NOMO-1 treated with dmso at 0.1 percent for 144 hours (cell line): ENCODE results near the gene RNGTT.
"Not testable (repeated sequence)": the region's sequence is repeated elsewhere in the genome, so short reads cannot be mapped to it uniquely, and the experiment has no call there.

Experiments
- DNase-seq: peaks from one replicate; lab custom pipeline; 2025; ENCODE audit not compliant: unreplicated experiment; lab: John Stamatoyannopoulos, UW

The RNGTT gene

DNA sequence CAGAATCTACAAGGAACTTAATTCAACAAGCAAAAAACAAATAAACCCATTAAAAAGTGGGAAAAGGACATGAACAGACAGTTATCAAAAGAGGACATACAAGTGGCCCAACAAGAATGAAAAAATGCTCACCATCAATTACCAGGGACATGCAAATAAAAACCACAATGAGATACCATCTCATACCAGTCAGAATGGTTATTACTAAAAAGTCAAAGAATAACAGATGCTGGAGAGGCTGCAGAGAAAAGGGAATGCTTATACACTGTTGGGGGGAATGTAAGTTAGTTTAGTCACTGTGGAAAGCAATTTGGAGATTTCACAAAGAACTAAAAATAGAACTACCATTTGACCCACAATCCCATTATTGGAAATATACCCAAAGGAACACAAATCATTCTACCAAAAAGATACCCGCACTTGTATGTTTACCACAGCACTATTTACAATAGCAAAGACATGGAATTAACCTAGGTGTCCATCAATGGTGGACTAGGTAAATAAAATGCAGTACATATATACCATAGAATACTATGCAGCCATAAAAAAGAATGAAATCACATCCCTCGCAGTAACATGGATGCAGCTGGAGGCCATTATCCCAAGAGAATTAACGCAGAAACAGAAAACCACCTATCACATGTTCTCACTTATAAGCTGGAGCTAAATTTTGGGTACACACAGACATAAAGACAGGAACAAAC lies 48.4 kb downstream of the RNGTT start:
- DNase-seq: no peak

DNA sequence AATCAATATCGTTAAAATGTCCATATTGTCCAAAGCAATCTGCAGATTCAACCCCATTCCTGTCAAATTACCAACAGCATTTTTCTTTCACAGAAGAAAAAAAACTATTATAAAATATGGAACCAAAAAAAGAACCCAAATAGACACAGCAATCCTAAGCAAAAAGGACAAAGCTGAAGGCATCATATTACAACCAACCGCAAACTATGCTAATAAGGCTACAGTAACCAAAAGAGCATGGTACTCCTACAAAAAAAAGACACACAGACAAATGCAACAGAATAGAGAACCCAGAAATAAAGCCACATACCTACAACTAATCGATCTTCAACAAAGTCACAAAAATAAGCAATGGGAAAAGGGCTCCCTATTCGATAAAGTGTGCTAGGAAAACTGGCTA lies 49.2 kb downstream of the RNGTT start:
- no peak for DNase-seq

DNA sequence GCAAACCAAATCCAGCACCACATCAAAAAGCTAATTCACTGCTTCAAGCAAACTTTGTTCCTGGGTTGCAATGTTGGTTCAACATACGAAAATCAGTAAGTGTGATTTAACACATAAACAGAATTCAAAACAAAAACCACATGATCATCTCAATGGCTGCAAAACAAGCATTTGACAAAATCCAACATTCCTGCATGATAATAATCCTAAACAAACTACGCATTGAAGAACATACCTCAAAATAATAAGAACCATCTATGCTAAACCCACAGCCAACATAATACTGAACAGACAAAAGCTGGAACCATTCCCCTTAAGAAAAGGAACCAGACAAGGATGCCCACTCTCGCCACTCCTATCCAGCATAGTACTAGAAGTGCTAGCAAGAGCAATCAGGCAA lies 49.9 kb downstream of the RNGTT start:
- DNase-seq: no peak

DNA sequence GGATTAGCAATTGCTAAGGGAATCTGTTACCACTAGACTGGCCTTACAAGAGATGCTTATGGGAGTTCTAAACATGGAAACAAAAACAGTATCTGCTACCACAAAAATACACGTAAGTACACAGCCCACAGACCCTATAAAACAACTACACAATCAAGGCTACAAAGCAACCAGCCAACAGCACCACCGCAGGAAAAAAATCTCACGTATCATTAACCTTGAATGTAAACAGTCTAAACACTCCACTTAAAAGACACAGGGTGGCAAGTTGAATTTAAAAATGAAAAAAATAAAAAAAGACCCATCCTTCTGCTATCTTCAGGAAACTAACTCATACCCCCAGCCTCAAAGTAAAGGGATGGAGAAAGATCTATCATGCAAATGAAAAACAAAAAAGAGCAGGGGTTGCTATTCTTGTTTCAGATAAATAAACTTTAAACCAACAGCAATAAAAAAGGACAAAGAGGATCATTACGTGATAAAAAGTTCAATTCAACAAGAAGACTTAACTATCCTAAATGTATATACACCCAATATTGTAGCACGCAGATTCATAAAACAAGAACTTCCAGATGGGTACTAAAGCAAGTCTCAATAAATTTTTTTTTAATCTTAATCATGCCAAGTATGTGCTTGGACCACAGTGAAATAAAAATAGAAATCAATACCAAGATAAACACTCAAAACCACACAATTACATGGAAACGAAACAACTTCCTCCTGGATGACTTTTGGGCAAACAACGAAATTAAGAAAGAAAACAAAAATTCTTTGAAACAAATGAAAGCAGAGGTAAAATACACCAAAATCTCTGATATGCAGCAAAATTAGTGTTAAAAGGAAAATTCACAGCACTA lies 52.3 kb downstream of the RNGTT start:
- no peak for DNase-seq

DNA sequence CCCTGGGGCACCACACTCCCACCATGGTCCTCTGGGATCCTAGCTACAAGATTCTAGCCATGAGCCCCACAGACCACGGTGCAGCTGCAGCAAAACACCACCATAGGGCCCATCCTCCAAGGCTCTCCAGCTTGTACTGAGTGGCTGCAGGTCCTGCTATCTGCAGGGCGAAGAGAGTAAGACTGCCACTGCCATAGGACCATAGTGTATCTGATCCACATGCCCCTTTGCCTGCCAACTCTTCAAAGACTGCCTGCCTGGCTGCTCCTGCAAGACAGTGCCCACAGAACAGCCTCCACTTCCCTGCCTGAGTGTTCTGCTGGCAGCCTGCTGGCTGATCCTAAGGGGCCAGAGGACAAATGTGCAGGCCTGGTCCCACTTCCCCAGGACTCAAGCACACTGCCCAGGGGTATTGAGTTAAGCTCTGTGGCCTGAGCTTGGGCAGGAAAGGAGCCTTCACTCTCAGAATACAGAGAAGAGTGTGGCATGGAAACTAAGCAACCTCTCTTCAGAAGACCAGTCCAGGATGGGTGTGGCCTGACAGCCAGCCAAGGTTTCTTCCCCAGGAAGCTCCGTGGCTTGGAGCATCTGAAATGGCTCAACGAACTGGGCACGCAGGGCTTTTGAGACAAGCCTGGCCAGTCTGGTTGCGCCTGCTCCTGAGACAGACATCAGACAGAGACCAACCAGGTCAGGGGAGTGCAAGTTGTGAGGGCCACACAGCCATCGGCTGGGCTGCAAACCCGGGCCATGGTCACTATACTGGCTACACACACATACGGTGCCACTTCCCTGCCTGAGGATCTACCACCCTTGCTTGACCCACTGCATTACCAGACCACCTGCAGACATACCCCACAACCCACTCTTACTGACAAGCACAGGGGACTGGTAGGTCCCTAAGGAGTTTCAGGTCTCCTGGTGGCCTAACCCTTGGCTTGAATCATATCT lies 54.5 kb downstream of the RNGTT start:
- DNase-seq: no peak

DNA sequence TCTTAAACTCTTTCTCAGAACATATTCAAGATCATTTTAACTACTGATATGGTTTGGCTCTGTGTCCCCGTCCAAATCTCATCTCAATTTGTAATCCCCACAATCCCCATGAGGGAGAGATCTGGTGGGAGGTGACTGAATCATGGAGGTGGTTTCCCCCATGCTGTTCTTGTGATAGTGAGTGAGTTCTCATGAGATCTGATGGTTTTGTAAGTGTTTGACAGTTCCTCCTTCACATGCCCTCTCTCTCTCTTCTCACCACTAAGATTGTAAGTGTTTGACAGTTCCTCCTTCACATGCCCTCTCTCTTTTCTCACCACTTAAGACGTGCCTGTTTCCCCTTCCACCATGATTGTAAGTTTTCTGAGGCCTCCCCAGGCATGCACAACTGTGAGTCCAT lies 56.3 kb downstream of the RNGTT start:
- not testable (repeated sequence) for DNase-seq

DNA sequence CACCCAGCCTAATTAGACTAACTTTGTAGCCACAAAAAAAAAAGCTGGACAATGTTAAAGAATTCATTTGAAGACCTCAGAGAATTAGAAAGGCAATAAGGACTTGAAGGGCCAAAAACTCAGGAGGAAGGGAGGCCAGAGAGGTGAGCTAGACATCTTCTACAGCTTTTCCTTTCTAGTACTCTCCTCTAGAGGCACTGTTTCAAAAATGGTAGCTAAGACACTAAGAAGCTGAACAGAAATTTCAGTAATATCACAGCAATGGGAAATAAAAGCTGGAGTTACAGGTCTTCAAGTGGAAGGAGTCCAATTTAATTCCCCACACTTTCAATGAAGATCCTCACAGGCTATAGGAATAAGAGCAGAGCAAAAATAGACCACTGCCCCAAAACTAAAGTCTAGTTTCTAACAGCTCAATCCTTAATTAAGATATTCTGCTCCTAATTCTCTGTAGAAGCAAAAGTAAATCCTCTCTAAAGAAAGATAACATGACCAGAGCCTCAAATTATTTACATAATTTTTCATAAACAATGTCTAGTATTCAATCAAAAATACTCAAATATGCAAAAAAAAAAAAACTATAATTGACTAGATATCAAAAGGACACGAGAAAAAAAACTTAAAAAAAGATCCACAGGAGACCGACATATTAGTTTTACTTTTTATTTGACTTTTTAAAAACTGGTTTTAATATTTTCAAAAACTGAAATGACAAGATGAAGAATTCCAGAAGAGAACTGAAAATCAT lies 63.7 kb downstream of the RNGTT start:
- no peak for DNase-seq

DNA sequence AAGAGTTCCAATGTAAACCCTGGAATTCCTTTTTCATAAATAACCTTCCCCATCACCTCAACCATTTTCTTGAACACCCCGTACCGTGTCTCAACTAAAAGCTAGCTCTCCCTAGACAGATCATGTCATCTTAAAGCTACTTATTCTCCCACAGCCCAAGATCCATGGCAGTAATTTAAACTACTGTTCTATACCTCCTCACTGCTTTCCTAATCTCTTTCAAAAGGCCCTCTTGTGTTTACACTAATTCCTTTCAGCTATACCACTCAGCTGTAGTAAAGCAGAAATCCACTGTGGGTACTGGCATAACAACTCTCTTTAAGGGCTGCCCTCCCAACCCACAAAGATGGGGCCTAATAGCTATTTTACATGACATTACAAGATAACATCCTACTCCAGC lies 67.5 kb downstream of the RNGTT start:
- no peak for DNase-seq

DNA sequence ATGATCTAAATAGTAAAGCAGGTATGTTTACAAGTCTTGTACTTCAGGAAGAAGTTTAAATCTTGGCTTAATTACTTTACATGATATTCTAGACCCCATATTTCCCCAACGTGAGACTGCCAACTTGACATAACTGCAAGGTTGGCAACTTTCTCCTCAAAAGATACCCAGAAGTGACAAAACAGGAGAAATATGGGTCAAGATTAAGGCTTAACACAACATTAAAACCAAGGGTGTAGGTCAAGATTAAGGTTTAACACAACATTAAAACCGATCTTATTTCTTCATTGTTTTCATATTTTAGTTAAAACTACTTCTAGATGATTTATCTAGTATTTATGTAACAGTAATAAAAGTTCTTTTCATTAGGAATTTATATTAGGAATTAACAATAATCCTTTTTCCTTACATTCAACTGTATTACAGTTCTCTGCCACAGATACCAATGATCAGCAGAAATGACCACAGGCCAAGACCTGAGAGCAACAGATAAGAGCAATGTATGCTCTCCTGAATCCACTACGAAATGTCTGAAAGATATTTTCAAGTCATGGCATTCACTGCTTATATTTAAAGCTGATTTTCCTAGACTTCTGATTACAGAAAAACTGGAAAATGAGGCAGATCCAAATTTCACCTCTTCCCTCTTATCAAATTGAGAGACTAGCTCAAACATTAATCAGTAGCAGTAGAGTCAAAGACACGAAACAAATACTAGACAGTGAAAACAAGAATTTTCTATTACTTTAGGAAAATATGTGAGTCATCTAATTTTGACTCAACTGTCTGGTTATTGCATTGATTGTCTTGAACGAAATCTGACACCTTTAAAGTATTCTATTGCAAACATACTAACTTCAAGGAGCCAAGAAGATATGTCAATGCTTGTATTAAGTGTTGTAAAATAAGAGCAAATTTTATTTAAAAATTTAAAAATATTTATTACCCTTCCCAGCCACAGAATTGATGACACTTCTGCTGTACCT lies 72.3 kb downstream of the RNGTT start:
- DNase-seq: no peak

DNA sequence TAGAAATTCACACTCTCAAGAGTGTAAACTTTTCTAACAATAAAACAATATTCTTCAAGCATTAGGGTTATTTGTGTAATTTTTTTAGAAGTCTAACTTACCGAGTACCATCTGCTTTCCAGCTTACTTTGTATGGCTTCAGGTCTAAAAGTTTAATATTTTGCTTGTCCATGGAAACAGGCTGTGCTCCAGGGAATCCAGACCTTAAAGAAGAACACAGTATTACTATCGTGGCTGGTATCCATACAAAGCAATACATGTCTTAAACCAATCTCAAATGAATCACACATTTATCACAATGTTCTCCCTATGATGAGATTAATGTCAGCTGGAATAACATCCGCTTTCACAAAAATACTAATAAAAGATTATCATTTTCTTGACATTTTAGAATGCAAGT lies 73.0 kb downstream of the RNGTT start:
- no peak for DNase-seq

DNA sequence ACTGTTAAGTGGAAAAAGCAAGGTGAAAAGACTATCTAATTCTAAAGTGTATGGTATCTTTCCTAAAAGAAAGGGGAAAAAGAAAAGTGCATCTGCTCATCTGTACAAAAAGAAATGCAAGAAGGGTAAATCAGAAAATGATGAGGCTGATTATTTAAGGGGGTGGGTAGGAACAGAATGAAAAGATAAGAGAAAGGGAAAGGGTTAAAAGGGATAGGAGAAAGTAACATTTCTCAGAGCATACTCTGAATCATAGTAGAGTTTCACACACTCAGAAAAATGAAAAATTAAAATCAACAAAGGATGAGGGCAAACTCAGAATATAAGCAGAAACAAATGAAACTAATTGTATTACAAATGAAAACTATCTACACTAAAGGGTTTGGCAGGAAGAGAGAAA lies 79.1 kb downstream of the RNGTT start:
- DNase-seq: no peak

DNA sequence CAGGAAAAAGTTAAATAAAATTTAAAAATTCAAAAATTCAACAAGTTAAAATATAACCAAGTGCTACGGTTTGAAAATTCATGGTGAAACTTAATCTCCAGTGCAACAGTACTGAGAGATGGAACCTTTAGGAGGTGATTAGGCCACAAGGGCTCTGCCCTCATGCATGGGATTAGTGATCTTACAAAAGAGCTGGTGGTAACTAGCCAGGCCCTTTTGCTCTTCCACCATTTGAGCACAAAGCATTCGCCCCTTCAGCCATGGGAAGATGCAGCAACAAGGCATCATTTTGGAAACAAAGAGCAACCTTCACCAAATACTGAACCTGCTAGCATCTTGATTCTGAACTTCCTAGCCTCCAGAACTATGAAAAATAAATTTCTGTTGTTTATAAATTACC lies 80.9 kb downstream of the RNGTT start:
- no peak for DNase-seq

DNA sequence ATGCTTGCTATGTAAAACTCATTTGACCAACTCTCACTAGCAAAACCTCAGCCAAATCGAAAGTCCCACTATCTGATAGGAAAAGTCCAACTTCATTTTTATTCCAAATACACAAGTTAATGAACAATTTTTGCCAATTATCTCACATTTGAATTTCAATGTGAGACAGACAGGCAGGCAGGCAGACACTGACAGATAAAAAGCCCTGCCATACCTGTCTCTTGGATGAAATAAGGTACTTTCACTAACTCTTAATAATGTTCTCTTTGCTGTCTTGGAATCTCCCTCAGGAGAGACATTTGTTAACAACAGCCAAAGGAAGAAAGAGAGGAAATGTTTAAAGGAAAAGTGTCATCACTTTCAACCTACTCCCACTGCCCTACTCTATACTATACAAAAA lies 82.0 kb downstream of the RNGTT start:
- DNase-seq: no peak

DNA sequence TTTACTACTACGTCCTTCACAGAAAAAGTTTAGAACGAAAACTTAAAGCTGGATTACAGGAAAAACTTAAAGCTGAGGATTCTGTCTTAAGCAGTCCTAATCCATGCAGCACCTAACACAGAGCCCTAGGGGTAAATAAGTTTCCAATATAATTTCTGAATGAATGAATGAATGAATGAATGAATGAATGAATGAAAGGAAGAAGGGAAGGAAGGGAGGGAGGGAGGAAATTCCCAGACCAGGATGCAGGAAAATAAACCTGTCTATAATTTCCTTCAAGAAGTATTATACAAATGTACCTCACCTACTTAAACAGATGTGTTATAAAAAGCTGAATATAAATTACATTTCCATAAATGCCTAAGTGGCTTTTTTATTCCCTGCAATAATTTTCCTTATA lies 83.4 kb downstream of the RNGTT start:
- DNase-seq: no peak

DNA sequence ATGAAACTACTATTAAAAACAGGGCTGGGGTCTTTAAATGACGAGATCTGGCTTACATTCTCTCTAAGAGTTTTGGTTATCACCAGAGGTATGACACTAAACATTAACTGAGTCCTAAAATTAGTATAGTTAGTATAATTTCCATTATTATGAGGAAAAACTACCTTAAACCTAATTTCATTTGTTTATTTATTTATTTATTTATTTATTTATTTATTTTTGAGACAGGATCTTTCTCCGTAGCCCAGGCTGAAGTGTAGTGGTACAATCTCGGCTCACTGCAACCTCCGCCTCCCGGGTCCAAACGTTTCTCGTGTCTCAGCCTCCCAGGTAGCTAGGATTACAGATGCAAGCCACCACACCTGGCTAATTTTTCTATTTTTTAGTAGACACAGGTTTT lies 85.5 kb downstream of the RNGTT start:
- DNase-seq: no peak

DNA sequence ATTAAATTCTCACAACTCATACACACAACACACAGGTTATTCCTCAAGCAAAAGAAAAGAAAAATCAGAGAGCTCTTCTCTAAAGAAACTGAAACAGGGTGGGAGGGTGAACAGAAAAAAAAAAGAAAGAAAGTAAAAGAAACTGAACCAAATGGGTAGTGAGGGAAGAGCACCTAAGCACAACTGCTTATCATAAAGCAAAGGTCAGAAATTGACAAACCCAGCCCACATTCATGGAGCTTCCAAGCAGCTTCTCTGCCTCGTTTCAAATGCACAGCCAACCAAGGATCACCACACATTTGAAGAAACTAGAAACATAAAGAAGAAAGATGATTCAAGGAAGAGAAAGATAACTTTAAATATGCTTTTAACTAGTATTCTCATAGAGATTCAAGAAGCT lies 90.5 kb downstream of the RNGTT start:
- DNase-seq: no peak

DNA sequence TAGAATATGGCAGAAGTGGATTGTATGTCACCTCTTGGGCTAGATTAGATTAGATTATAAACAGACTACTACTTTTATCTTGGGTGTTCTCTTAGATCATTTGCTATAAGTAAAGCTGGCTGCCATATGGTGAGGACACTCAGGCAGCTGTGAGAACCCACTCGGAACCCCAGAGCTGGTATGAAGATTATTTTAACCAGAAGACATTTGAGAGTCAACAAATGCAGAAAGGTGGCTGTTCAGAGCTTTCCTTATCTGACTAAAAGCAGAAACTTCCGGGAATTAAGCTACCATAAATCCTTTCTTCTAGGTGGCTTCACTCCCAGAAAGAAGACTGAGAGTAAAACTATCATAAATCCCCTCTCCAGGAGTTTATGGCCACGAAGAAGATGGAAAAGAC lies 91.9 kb downstream of the RNGTT start:
- no peak for DNase-seq

DNA sequence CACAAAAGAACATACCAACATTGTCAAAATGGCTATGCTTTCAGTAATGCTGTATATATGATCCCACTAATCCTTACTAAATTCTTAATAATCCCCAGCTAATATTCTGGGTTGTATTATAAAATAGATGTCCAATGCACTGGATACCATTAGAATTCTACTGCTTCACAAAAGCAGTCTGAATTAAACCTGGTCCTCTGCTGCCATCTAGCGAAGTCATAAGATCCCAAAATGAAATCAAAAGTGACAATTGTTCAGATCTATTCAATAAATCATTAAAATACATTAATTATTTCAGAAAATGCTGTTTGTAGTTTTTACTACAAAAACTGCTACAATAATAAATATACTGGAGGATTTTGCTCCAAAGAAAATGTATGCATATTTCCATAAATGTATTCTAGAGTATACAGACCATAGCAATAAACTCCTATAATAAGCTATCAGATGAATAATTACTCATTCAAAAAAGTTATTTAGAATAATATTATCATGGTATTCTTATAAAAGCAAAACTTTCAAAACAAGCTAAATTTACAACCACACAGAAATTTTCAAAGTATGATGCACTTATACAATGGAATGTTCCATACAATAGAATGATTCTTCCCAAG lies 92.6 kb downstream of the RNGTT start:
- DNase-seq: no peak
